GM12872 (cell line): Measurements from ENCODE around the gene TMCO6.

ENCODE experiments used
- TF ChIP-seq, protein P1 (sequence below): IDR thresholded peaks from 3 replicates; pipeline ENCODE4 v1.5.1; 2011; ENCODE audit warnings: low read depth, mild to moderate bottlenecking, low read length, moderate library complexity; ENCODE audit not compliant: insufficient read depth

TMCO6 gene

DNA sequence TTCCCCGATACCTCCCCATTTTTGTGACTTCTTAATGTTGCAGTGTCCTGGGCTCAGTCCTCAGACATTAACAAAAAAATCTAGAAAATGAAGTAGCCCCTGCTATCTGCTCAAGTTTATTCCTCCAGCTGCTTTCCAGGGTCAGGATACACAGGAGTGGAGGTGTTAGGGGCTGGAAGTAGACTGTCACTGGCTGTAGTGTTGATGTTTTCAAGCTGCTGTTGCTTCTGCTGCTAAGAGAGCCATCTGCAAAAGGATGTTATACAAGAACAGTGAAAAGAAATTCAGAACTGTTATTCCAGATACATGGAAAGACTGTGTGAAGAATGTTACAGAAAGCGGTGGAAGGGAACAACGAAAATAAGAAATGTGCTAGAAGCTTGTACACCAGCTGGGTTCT is 16.9 kb upstream of the TMCO6 start:
- TF ChIP-seq, protein P1, sequence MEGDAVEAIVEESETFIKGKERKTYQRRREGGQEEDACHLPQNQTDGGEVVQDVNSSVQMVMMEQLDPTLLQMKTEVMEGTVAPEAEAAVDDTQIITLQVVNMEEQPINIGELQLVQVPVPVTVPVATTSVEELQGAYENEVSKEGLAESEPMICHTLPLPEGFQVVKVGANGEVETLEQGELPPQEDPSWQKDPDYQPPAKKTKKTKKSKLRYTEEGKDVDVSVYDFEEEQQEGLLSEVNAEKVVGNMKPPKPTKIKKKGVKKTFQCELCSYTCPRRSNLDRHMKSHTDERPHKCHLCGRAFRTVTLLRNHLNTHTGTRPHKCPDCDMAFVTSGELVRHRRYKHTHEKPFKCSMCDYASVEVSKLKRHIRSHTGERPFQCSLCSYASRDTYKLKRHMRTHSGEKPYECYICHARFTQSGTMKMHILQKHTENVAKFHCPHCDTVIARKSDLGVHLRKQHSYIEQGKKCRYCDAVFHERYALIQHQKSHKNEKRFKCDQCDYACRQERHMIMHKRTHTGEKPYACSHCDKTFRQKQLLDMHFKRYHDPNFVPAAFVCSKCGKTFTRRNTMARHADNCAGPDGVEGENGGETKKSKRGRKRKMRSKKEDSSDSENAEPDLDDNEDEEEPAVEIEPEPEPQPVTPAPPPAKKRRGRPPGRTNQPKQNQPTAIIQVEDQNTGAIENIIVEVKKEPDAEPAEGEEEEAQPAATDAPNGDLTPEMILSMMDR = no peak

DNA sequence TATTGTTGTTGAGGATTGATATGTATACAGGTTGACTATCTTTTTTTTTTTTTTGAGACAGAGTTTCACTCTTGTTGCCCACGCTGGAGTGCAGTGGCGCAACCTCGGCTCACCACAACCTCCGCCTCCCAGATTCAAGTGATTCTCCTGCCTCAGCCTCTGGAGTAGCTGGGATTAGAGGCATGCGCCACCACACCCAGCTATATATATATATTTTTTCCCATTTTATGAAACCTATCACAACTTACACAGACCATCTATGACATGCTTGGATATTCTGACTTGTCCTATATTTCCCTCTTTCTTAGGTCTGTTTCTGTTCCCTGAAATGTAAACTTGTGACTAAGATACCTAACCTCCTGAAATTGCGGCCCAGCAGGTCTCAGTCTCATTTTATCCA is 11.3 kb upstream of the TMCO6 start:
- TF ChIP-seq, protein P1 = no peak

DNA sequence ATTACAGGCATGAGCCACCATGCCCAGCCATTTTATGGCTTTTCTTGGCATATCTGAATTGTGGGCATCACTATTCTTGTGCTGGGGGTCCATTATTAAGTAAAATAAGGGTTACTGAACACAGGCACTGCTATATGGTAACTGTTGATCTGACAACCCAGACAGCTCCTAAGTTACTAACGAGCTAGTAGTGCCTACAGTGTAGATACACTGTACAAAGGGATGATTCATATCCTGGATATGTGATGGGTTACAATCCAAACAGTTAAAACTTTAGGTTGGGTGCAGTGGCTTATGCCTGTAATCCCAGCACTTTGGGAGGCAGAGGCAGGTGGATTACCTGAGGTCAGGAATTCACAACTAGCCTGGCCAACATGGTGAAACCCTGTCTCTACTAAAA is 10.5 kb upstream of the TMCO6 start:
- TF ChIP-seq, protein P1 = no peak

DNA sequence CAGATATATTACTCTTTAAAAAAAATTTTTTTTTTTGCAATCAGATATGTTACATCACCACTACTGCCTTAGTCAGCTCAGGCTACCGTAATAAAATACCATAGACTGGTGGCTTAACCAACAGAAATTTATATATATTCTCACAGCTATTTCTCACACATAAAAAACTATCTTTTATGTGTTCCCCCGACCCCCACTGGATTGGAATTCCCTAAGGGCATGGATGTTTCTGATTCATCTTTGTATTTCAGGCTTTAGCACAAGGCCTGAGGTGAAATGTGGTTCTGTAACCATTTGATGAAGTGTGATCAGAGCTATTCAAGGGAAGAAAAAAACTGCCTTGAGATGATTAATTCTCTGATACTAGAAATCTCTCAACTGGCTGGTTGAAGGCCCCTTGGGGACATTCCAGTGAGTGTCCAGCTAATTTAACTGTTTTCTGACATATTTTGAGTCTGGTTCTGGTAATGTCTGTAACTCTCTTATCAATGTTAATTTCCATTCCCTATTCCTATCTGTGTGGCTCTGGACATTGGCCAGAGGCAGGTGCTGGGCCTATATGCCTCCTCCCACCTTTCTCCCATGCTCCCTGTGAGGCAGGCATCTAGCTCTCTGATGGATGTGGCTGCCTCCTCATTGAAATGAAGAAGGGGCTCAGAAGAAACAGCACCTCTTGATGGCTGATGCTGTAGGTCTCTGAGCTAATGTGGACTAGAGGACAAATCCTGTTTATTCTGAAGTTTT is 8.8 kb upstream of the TMCO6 start:
- TF ChIP-seq, protein P1 = no peak

DNA sequence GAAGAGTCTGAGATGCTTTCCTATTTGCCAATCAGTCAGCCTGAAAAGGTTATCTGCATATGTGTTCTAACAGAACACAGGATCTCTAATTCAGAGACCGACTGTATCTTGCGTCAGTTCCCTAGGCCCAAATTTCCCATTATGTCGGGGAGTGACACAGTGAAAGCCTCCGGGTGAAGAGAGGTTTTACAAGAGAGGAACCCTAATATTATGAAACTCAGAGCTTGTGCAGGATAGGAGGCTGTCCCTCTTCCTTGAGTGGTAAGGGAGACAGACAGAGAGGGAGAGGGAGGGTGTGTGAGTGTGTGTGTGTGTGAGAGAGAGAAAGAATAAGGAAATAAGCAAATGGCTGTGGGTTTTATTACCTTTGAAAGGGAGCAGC is 8.2 kb upstream of the TMCO6 start:
- TF ChIP-seq, protein P1 = no peak

DNA sequence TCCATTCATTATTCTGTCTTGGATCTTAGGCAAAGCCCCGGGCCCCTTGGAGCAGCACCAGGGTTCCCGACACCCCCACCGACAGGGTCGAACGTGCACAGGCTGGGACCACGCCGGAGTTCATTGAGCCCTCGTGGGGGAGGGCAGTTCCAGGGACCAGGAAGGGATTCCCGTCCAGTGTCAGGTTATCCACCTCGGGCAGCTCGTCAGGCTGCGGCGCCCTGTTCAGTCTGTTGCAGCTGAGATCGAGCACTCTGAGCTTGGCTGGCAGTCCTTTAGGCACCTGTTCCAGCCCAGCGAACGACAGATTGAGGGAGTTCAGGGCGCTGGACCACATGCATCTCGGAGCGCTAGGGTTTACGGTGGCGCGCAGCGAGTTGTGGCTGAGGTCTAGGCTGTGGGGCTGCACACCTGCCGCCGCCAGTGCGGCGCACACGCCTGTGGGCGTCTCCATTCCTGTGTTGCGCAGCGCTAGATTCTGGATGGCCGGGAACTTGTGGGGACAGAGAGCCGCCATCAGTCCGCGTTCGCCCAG is 7.4 kb upstream of the TMCO6 start:
- TF ChIP-seq, protein P1 = no peak

DNA sequence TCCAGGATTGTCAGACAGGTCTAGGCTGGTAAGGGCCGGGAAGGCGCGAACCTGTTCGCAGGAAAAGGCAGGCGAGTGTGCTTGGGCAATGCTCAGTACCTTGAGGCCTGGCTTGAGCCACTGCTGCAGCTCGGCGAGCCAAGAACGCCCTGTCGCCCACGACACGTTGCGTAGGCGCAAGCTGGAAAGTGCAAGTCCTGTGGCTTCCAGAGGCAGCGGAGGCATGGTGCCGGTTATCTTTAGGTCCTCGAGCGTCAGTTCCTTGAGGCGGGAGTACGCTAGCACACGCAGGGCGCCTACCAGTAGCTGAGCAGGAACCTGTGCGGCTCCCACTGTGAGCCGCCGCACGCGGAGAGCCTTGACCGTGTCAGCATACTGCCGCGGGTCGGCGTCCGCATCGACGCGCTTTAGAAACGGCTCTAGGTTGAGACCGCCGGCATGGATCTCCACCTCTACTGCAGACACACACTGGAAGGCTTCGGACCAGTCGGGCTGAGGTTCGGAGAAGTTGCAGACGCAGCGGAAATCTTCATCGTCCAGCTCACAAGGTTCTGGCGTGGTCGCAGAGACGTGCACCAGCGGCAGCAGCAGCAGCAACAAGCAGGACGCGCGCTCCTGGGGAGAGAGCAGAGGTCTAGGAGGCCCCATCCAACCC is 6.8 kb upstream of the TMCO6 start:
- TF ChIP-seq, protein P1 = no peak
